Adrenal gland (tissue), 12 donors: Measurements from ENCODE around the gene KLHL14. TPM values are rescaled to one million over a fixed set of nuclear protein-coding genes. Genes with fewer than 3 reads are reported as not detected.
"Not testable (repeated sequence)": the region's sequence is repeated elsewhere in the genome, so short reads cannot be mapped to it uniquely, and the experiment has no call there.

Experiments
- DNase-seq, 7 donors: peaks; one replicate each; pipeline ENCODE4 v3.0.0-alpha.2; 2019 to 2020
- H3K27ac ChIP-seq, 5 donors: fragments of 200-600 bp; sonication (generic) in 4 of 5; 1 replicate in 3 of 5; 2 replicates in 2 of 5; pipeline versions ENCODE4 v1.5.1 to v1.8.0; 2016 to 2020; ENCODE audit warnings: mild to moderate bottlenecking in 1 of 5
- H3K27me3 ChIP-seq: fragments of 200-600 bp; 2 replicates; pipeline ENCODE4 v1.8.0; 2021
- H3K36me3 ChIP-seq, 2 donors: fragments of 200-600 bp; replicated peaks in 1 of 2; 1 replicate in 1 of 2; 2 replicates in 1 of 2; pipeline versions ENCODE4 v1.5.1 to v1.8.0; 2018 to 2022
- H3K4me1 ChIP-seq, 2 donors: fragments of 200-600 bp; replicated peaks in 1 of 2; 1 replicate in 1 of 2; 2 replicates in 1 of 2; pipeline versions ENCODE4 v1.5.1 to v1.8.0; 2018 to 2021
- H3K4me3 ChIP-seq, 4 donors: fragments of 200-600 bp; sonication (generic) in 3 of 4; one replicate each; pipeline ENCODE4 v1.5.1; 2016 to 2018
- H3K9me3 ChIP-seq, 3 donors: fragments of 200-600 bp; sonication (generic) in 1 of 3; replicated peaks in 1 of 3; 1 replicate in 2 of 3; 2 replicates in 1 of 3; pipeline versions ENCODE4 v1.5.1 to v1.8.0; 2016 to 2021
- CTCF ChIP-seq, 6 experiments: fragments of 450-650 bp in 4 of 6; fragments of 200-600 bp in 2 of 6; sonication (generic) in 1 of 6; IDR thresholded peaks; 1 replicate in 5 of 6; 2 replicates in 1 of 6; pipeline versions ENCODE4 v1.5.1 to v1.8.0; 2016 to 2021; ENCODE audit warnings: antibody characterized with exemption in 6 of 6, mild to moderate bottlenecking in 2 of 6, moderate library complexity in 1 of 6
- POLR2A ChIP-seq, 2 donors: fragments of 450-650 bp; IDR thresholded peaks; one replicate each; pipeline ENCODE4 v1.6.1; 2017; ENCODE audit warnings: antibody characterized with exemption in 2 of 2, mild to moderate bottlenecking in 2 of 2, moderate library complexity in 1 of 2
- WGBS, 4 donors: extraction: QIAGEN DNeasy Blood & Tissue Kit in 2 of 4; methylation state at CpG; one replicate each; pipeline versions ENCODE4 v1.1.5 to v1.1.7; 2013 to 2017; 5-methylcytosine and 5-hydroxymethylcytosine counted together
- intact Hi-C, 2 donors: fragments of 100-400 bp; cut with DNase I; formaldehyde crosslinking; loops; one replicate each; pipeline versions ENCODE4 v1.14.1 to v1.15.0; 2022 to 2023
- polyA plus RNA-seq, 3 donors: library from polyadenylated mRNA; stranded (reverse); fragments of 200-250 nt in 2 of 3; fragments of 350-450 nt in 1 of 3; fragmentation: Illumina TruSeq in 1 of 3; extraction: RNeasy Lipid Tissue Mini Kit (QIAGEN cat#74804) in 1 of 3; gene quantifications; one replicate each; pipeline ENCODE4 v1.2.3, GENCODE V29; 2013 to 2014
- total RNA-seq, 9 donors: library from RNA; depleted of rRNA in 4 of 9; stranded (reverse); fragments of >200 nt in 4 of 9; fragments of 120-200 nt in 1 of 9; fragmentation: NEBNext Ultra II Directional in 1 of 9; extraction: Animal tissue kit (Norgen Biotek cat#: 25700) in 1 of 9; gene quantifications; one replicate each; pipeline versions ENCODE4 v1.1.0 to v1.2.4, GENCODE V29; 2013 to 2023
- donor health status: healthy with polysubstance abuse.
- donor health status: Bipolar disorder and iron deficiency.
- donor health status: DM: yes; HTN: yes; CAD: no.
- donor health status: DM: no; HTN: no; CAD: no.
- donor health status: DM: no; HTN: no; CAD: no.
- donor health status: DM: yes; HTN: yes; CAD: no.

KLHL14 gene
- total and polyA plus RNA-seq, 12 donors = 0.10 to 4.5 (median 0.32) TPM; not detected in 3

- H3K36me3 ChIP-seq = no peaks in the 10 kb centered on the region
- intact Hi-C loops = no loop called here
- DNase-seq = no peak
- H3K4me1 ChIP-seq = no peaks in the 10 kb centered on the region
- no peak overlapping the region for H3K4me3 ChIP-seq
- no peaks in the 10 kb centered on the region for H3K27me3 ChIP-seq
- H3K27ac ChIP-seq = no peak overlapping the region
- TF ChIP-seq CTCF (IDR thresholded peaks at IDR 0.05) (no peak), POLR2A (IDR thresholded peaks at IDR 0.05) (no peak)
- WGBS, 4 donors = 71 to 79% (median 73%) methylated on average over 8 of the region's 8 CpGs
- no peaks in the 10 kb centered on the region for H3K9me3 ChIP-seq
Observed at GRCh38 chr18:32802591-32803451, 30.0 kb upstream of the KLHL14 start.

- TF ChIP-seq POLR2A (IDR thresholded peaks at IDR 0.05) (no peak), CTCF (IDR thresholded peaks at IDR 0.05) (no peak)
- Histone ChIP-seq H3K9me3 (no peaks in the 10 kb centered on the region), H3K27ac (no peak overlapping the region), H3K4me3 (no peak overlapping the region), H3K27me3 (no peaks in the 10 kb centered on the region), H3K36me3 (no peaks in the 10 kb centered on the region), H3K4me1 (no peaks in the 10 kb centered on the region)
- intact Hi-C loops = no loop called here
- WGBS, 4 donors = 19 to 48% (median 34%) methylated on average over 1 of the region's 1 CpG
- DNase-seq = no peak
Observed at GRCh38 chr18:32801228-32801627, 28.4 kb upstream of the KLHL14 start.

- DNase-seq = no peak
- H3K4me3 ChIP-seq = no peak overlapping the region
- no peaks in the 10 kb centered on the region for H3K9me3 ChIP-seq
- no peak for TF ChIP-seq POLR2A (IDR thresholded peaks at IDR 0.05)
- TF ChIP-seq CTCF (IDR thresholded peaks at IDR 0.05) = no peak
- H3K36me3 ChIP-seq = no peaks in the 10 kb centered on the region
- intact Hi-C loops = no loop called here
- H3K27ac ChIP-seq = no peak overlapping the region
- WGBS, 4 donors = 67 to 75% (median 72%) methylated on average over 4 of the region's 4 CpGs
- H3K4me1 ChIP-seq = no peaks in the 10 kb centered on the region
- no peaks in the 10 kb centered on the region for H3K27me3 ChIP-seq
Observed at GRCh38 chr18:32798209-32798960, 25.6 kb upstream of the KLHL14 start.

- WGBS, 4 donors = 89 to 96% (median 95%) methylated on average over 13 to 31 of the region's 31 CpGs
- DNase-seq, H3K4me1 ChIP-seq, intact Hi-C loops, H3K27me3 ChIP-seq, H3K27ac ChIP-seq, H3K4me3 ChIP-seq, H3K36me3 ChIP-seq, H3K9me3 ChIP-seq: not testable (repeated sequence)
Observed at GRCh38 chr18:32794667-32795066, 21.8 kb upstream of the KLHL14 start.
